PFSK-1 (cell line): Measurements from ENCODE around the gene MX1.

Source experiments
- FOXP2 ChIP-seq: optimal IDR thresholded peaks from 2 replicates; pipeline ENCODE3; 2011; ENCODE audit warnings: borderline replicate concordance, control low read depth, inconsistent platforms; ENCODE audit not compliant: insufficient read depth; ENCODE audit errors: extremely low read length, extremely low read depth
- POLR2AphosphoS5 ChIP-seq: IDR thresholded peaks from 2 replicates; pipeline ENCODE4 v1.6.1; 2012; ENCODE audit warnings: low read depth, mild to moderate bottlenecking, control low read depth, low read length, moderate library complexity
- SIN3A ChIP-seq: IDR thresholded peaks from 2 replicates; pipeline ENCODE4 v1.6.1; 2012; ENCODE audit warnings: mild to moderate bottlenecking, low read length, moderate library complexity, borderline replicate concordance; ENCODE audit not compliant: insufficient read depth
- TAF1 ChIP-seq: IDR thresholded peaks from 2 replicates; pipeline ENCODE4 v1.6.1; 2012; ENCODE audit warnings: low read length, control low read depth, borderline replicate concordance; ENCODE audit not compliant: insufficient read depth
- TF ChIP-seq, protein P1 (sequence below), 2 experiments: IDR thresholded peaks; 2 replicates each; pipeline versions ENCODE4 v1.6.1 to v1.8.0; 2011 to 2012; ENCODE audit warnings: low read depth in 2 of 2, low read length in 2 of 2, control low read depth in 1 of 2, inconsistent platforms in 1 of 2, mild to moderate bottlenecking in 1 of 2, moderate library complexity in 1 of 2; ENCODE audit not compliant: insufficient read depth in 1 of 2

DNA sequence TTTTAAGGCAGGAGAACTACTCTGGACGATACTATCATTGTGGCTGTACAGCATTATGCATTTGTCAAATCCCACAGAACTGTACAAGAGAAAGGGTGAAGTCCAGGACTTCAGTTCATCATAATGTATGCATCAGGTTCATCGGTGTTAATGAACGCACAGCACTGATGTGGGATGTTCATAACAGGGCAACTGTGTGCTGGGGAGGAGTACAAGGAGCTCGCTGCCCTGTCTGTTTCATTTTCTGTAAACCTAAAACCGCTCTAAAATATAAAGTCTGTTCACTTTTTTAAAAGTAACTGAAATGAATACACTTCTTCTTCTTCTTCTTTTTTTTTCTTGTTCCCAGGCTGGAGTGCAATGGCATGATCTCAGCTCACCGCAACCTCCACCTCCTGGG, 56.9 kb downstream of the MX1 start:
- no peak for TF ChIP-seq POLR2AphosphoS5
- TF ChIP-seq, protein P1, sequence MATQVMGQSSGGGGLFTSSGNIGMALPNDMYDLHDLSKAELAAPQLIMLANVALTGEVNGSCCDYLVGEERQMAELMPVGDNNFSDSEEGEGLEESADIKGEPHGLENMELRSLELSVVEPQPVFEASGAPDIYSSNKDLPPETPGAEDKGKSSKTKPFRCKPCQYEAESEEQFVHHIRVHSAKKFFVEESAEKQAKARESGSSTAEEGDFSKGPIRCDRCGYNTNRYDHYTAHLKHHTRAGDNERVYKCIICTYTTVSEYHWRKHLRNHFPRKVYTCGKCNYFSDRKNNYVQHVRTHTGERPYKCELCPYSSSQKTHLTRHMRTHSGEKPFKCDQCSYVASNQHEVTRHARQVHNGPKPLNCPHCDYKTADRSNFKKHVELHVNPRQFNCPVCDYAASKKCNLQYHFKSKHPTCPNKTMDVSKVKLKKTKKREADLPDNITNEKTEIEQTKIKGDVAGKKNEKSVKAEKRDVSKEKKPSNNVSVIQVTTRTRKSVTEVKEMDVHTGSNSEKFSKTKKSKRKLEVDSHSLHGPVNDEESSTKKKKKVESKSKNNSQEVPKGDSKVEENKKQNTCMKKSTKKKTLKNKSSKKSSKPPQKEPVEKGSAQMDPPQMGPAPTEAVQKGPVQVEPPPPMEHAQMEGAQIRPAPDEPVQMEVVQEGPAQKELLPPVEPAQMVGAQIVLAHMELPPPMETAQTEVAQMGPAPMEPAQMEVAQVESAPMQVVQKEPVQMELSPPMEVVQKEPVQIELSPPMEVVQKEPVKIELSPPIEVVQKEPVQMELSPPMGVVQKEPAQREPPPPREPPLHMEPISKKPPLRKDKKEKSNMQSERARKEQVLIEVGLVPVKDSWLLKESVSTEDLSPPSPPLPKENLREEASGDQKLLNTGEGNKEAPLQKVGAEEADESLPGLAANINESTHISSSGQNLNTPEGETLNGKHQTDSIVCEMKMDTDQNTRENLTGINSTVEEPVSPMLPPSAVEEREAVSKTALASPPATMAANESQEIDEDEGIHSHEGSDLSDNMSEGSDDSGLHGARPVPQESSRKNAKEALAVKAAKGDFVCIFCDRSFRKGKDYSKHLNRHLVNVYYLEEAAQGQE (IDR thresholded peaks at IDR 0.05; ENCODE audit: insufficient read depth in 1 of 2, low read depth in 2 of 2, low read length in 2 of 2) = no peak
- TF ChIP-seq FOXP2 = no peak
- no peak for TF ChIP-seq TAF1
- TF ChIP-seq SIN3A = no peak
